CD8-positive, alpha-beta memory T cell (primary cell): ENCODE results near the gene LDB1. TPM values are rescaled to one million over a fixed set of nuclear protein-coding genes. Genes with fewer than 3 reads are reported as not detected.

Experiments used
- CTCF ChIA-PET: fragments of 350-600 bp; sonication (Branson Sonifier 250); formaldehyde crosslinking; loops from one replicate; lab custom pipeline; 2021; ENCODE audit warnings: antibody characterized with exemption; lab: Charles Lee
- POLR2A ChIA-PET: fragments of 350-600 bp; sonication (Branson Sonifier 250); formaldehyde crosslinking; loops from one replicate; lab custom pipeline; 2021; ENCODE audit warnings: antibody characterized with exemption; lab: Charles Lee
- DNase-seq, 5 donors: peaks; one replicate each; pipeline versions ENCODE4 v3.0.0 to v3.0.0-alpha.2; 2020 to 2022; ENCODE audit warnings: mixed read lengths in 1 of 5
- H3K27ac ChIP-seq: one replicate; pipeline ENCODE4 v1.7.0; 2013; ENCODE audit warnings: low read depth, mild to moderate bottlenecking, low read length, moderate library complexity
- H3K27me3 ChIP-seq: 2 replicates; pipeline ENCODE4 v1.7.0; 2013; ENCODE audit warnings: low read length, mild to moderate bottlenecking; ENCODE audit not compliant: insufficient read depth, poor library complexity, severe bottlenecking
- H3K36me3 ChIP-seq: 2 replicates; pipeline ENCODE4 v1.7.0; 2013; ENCODE audit warnings: mild to moderate bottlenecking, low read length, moderate library complexity; ENCODE audit not compliant: insufficient read depth
- H3K4me1 ChIP-seq: 2 replicates; pipeline ENCODE4 v1.7.0; 2013; ENCODE audit warnings: mild to moderate bottlenecking, low read length, moderate library complexity; ENCODE audit not compliant: insufficient read depth
- H3K4me3 ChIP-seq: 2 replicates; pipeline ENCODE4 v1.7.0; 2013; ENCODE audit warnings: mild to moderate bottlenecking, low read length
- H3K9me3 ChIP-seq: 2 replicates; pipeline ENCODE4 v1.7.0; 2013; ENCODE audit warnings: mild to moderate bottlenecking, low read length
- H3K27ac Mint-ChIP-seq, 8 donors: one replicate each; pipeline ENCODE4 v1.8.0; 2020 to 2021; ENCODE audit warnings: mixed read lengths in 8 of 8, mild to moderate bottlenecking in 6 of 8, inconsistent platforms in 3 of 8, moderate library complexity in 3 of 8
- H3K27me3 Mint-ChIP-seq, 2 donors: one replicate each; pipeline ENCODE4 v1.8.0; 2020 to 2021; ENCODE audit warnings: mixed read lengths in 2 of 2, mild to moderate bottlenecking in 1 of 2, moderate library complexity in 1 of 2
- H3K36me3 Mint-ChIP-seq, 3 donors: one replicate each; pipeline ENCODE4 v1.8.0; 2020 to 2021; ENCODE audit warnings: mixed read lengths in 3 of 3, inconsistent platforms in 1 of 3, mild to moderate bottlenecking in 1 of 3
- H3K4me1 Mint-ChIP-seq, 3 donors: one replicate each; pipeline ENCODE4 v1.8.0; 2020 to 2021; ENCODE audit warnings: mixed read lengths in 3 of 3, inconsistent platforms in 1 of 3, mild to moderate bottlenecking in 1 of 3
- H3K4me3 Mint-ChIP-seq, 7 donors: one replicate each; pipeline ENCODE4 v1.8.0; 2020 to 2021; ENCODE audit warnings: mixed read lengths in 7 of 7, mild to moderate bottlenecking in 6 of 7, moderate library complexity in 4 of 7, inconsistent platforms in 2 of 7
- H3K9me3 Mint-ChIP-seq, 5 donors: one replicate each; pipeline ENCODE4 v1.8.0; 2020 to 2022; ENCODE audit warnings: mixed read lengths in 5 of 5, mild to moderate bottlenecking in 3 of 5, moderate library complexity in 2 of 5, inconsistent platforms in 1 of 5
- polyA plus RNA-seq: library from polyadenylated mRNA; unstranded; fragments of 300-500 nt; fragmentation: Illumina TruSeq; gene quantifications from one replicate; pipeline ENCODE4 v1.2.3, GENCODE V29; 2021
- total RNA-seq, 2 experiments: library from RNA; stranded (reverse); gene quantifications; one replicate each; pipeline ENCODE4 v1.2.3, GENCODE V29; 2021

LDB1 gene
- total and polyA plus RNA-seq, 3 experiments from 2014 or later, result 36.0 to 64.8 (median 64.3) TPM

GRCh38 chr10:102111276-102111675 lies 8.9 kb downstream of the LDB1 start:
- ChIA-PET POLR2A (interaction anchor here (1.0 kb wide), 1 partner anchor 10 kb away, joined by 4 read pairs; no protein-coding TSS in a partner anchor), CTCF (no interaction called here)
- peaks cover 35% of the 10 kb centered on the region for H3K36me3 ChIP-seq
- DNase-seq, result no peak
- Mint-ChIP-seq H3K36me3 (peaks cover 12 to 60% (median 13%) of the 10 kb centered on the region in 3 donors), H3K4me1 (peaks cover 35 to 47% (median 41%) of the 10 kb centered on the region in 3 donors), H3K27me3 (no peaks in the 10 kb centered on the region), H3K9me3 (no peaks in the 10 kb centered on the region), H3K27ac (peak overlapping the region in 1 of 8 donors; percentile 64), H3K4me3 (peak overlapping the region in 1 of 7 donors; percentile 40)
- no peaks in the 10 kb centered on the region for H3K27me3 ChIP-seq
- H3K4me3 ChIP-seq, result no peak overlapping the region
- H3K4me1 ChIP-seq, result peaks cover 40% of the 10 kb centered on the region
- peak overlapping the region; percentile 6 for H3K27ac ChIP-seq
- H3K9me3 ChIP-seq, result no peaks in the 10 kb centered on the region

GRCh38 chr10:102109166-102110116 lies 10.7 kb downstream of the LDB1 start:
- Histone ChIP-seq H3K9me3 (no peaks in the 10 kb centered on the region), H3K27ac (no peak overlapping the region), H3K4me3 (no peak overlapping the region), H3K36me3 (peaks cover 35% of the 10 kb centered on the region), H3K27me3 (no peaks in the 10 kb centered on the region), H3K4me1 (peaks cover 34% of the 10 kb centered on the region)
- CTCF ChIA-PET, result no interaction called here
- Mint-ChIP-seq H3K27me3 (no peaks in the 10 kb centered on the region), H3K36me3 (peaks cover 12 to 61% (median 13%) of the 10 kb centered on the region in 3 donors), H3K4me3 (no peak overlapping the region), H3K4me1 (peaks cover 33 to 45% (median 40%) of the 10 kb centered on the region in 3 donors), H3K27ac (peak overlapping the region in 3 of 8 donors; percentile 46 to 95 (median 71)), H3K9me3 (no peaks in the 10 kb centered on the region)
- POLR2A ChIA-PET, result interaction anchor here (0.6 kb wide), 1 partner anchor 11 kb away, joined by 3 read pairs; no protein-coding TSS in a partner anchor
- no peak for DNase-seq

- H3K27me3 Mint-ChIP-seq, result no peaks in the 10 kb centered on the region
- H3K36me3 Mint-ChIP-seq, result peaks cover 12 to 61% (median 13%) of the 10 kb centered on the region in 3 donors
- no peak overlapping the region for H3K4me3 Mint-ChIP-seq
- CTCF ChIA-PET, result interaction anchor here (1.0 kb wide), 1 partner anchor 13 kb away, joined by 3 read pairs; no protein-coding TSS in a partner anchor
- H3K4me1 ChIP-seq, result peaks cover 15% of the 10 kb centered on the region
- H3K4me1 Mint-ChIP-seq, result peaks cover 19 to 30% (median 23%) of the 10 kb centered on the region in 3 donors
- no peak overlapping the region for H3K27ac ChIP-seq
- H3K36me3 ChIP-seq, result peaks cover 35% of the 10 kb centered on the region
- DNase-seq, result no peak
- H3K27me3 ChIP-seq, result no peaks in the 10 kb centered on the region
- no peaks in the 10 kb centered on the region for H3K9me3 Mint-ChIP-seq
- H3K4me3 ChIP-seq, result no peak overlapping the region
- POLR2A ChIA-PET, result no interaction called here
- H3K27ac Mint-ChIP-seq, result peak overlapping the region in 2 of 8 donors; percentile 6 to 65
- H3K9me3 ChIP-seq, result no peaks in the 10 kb centered on the region
Measured at GRCh38 chr10:102106998-102107397, 13.2 kb downstream of the LDB1 start.

- Histone ChIP-seq H3K4me3 (no peak overlapping the region), H3K36me3 (no peaks in the 10 kb centered on the region), H3K4me1 (peaks cover 11% of the 10 kb centered on the region), H3K27me3 (no peaks in the 10 kb centered on the region), H3K9me3 (no peaks in the 10 kb centered on the region), H3K27ac (no peak overlapping the region)
- no peak for DNase-seq
- ChIA-PET CTCF (interaction anchor here (1.0 kb wide), 1 partner anchor 29 kb away, joined by 5 read pairs; no protein-coding TSS in a partner anchor), POLR2A (no interaction called here)
- H3K27me3 Mint-ChIP-seq, result no peaks in the 10 kb centered on the region
- peaks cover 13 to 20% (median 16%) of the 10 kb centered on the region in 3 donors for H3K4me1 Mint-ChIP-seq
- peak overlapping the region in 1 of 8 donors; percentile 33 for H3K27ac Mint-ChIP-seq
- no peaks in the 10 kb centered on the region for H3K9me3 Mint-ChIP-seq
- peaks cover 0 to 28% (median 0%) of the 10 kb centered on the region in 3 donors for H3K36me3 Mint-ChIP-seq
- H3K4me3 Mint-ChIP-seq, result peak overlapping the region in 1 of 7 donors; percentile 54
Measured at GRCh38 chr10:102102421-102102820, 17.7 kb downstream of the LDB1 start.

GRCh38 chr10:102101152-102101551 lies 19.0 kb downstream of the LDB1 start:
- no peaks in the 10 kb centered on the region for H3K27me3 Mint-ChIP-seq
- POLR2A ChIA-PET, result interaction anchor here (0.7 to 1.0 kb wide), 2 partner anchors 11 to 22 kb away, joined by 3 to 4 read pairs; no protein-coding TSS in a partner anchor
- H3K4me1 Mint-ChIP-seq, result peaks cover 12 to 18% (median 14%) of the 10 kb centered on the region in 3 donors
- Histone ChIP-seq H3K36me3 (no peaks in the 10 kb centered on the region), H3K27me3 (no peaks in the 10 kb centered on the region), H3K4me3 (no peak overlapping the region), H3K4me1 (peaks cover 11% of the 10 kb centered on the region), H3K9me3 (no peaks in the 10 kb centered on the region), H3K27ac (no peak overlapping the region)
- no peak for DNase-seq
- CTCF ChIA-PET, result interaction anchor here (1.2 to 1.5 kb wide), 2 partner anchors 12 to 28 kb away, joined by 3 to 6 read pairs; no protein-coding TSS in a partner anchor
- no peak overlapping the region for H3K27ac Mint-ChIP-seq
- no peak overlapping the region for H3K4me3 Mint-ChIP-seq
- no peaks in the 10 kb centered on the region for H3K9me3 Mint-ChIP-seq
- peaks cover 0 to 21% (median 0%) of the 10 kb centered on the region in 3 donors for H3K36me3 Mint-ChIP-seq

GRCh38 chr10:102096449-102096848 lies 23.7 kb downstream of the LDB1 start:
- H3K27ac Mint-ChIP-seq, result no peak overlapping the region
- no peaks in the 10 kb centered on the region for H3K27me3 Mint-ChIP-seq
- Histone ChIP-seq H3K9me3 (no peaks in the 10 kb centered on the region), H3K4me3 (no peak overlapping the region), H3K4me1 (no peaks in the 10 kb centered on the region), H3K27ac (no peak overlapping the region), H3K27me3 (no peaks in the 10 kb centered on the region), H3K36me3 (no peaks in the 10 kb centered on the region)
- H3K4me3 Mint-ChIP-seq, result no peak overlapping the region
- peaks cover 0 to 9% (median 4%) of the 10 kb centered on the region in 3 donors for H3K36me3 Mint-ChIP-seq
- no peak for DNase-seq
- POLR2A ChIA-PET, result no interaction called here
- H3K9me3 Mint-ChIP-seq, result no peaks in the 10 kb centered on the region
- CTCF ChIA-PET, result no interaction called here
- H3K4me1 Mint-ChIP-seq, result no peaks in the 10 kb centered on the region

GRCh38 chr10:102090772-102091171 lies 29.4 kb downstream of the LDB1 start:
- no peaks in the 10 kb centered on the region for H3K4me1 Mint-ChIP-seq
- ChIA-PET CTCF (no interaction called here), POLR2A (no interaction called here)
- Histone ChIP-seq H3K27ac (no peak overlapping the region), H3K9me3 (no peaks in the 10 kb centered on the region), H3K36me3 (no peaks in the 10 kb centered on the region), H3K4me3 (no peak overlapping the region), H3K4me1 (no peaks in the 10 kb centered on the region), H3K27me3 (no peaks in the 10 kb centered on the region)
- H3K36me3 Mint-ChIP-seq, result peaks cover 0 to 7% (median 0%) of the 10 kb centered on the region in 3 donors
- no peak overlapping the region for H3K4me3 Mint-ChIP-seq
- no peaks in the 10 kb centered on the region for H3K9me3 Mint-ChIP-seq
- H3K27ac Mint-ChIP-seq, result peak overlapping the region in 3 of 8 donors; percentile 31 to 63 (median 43)
- no peaks in the 10 kb centered on the region for H3K27me3 Mint-ChIP-seq
- no peak for DNase-seq

- POLR2A ChIA-PET, result no interaction called here
- Histone ChIP-seq H3K36me3 (no peaks in the 10 kb centered on the region), H3K27me3 (no peaks in the 10 kb centered on the region), H3K9me3 (no peaks in the 10 kb centered on the region), H3K4me1 (no peaks in the 10 kb centered on the region), H3K27ac (no peak overlapping the region), H3K4me3 (no peak overlapping the region)
- Mint-ChIP-seq H3K27ac (no peak overlapping the region), H3K4me3 (no peak overlapping the region), H3K9me3 (no peaks in the 10 kb centered on the region), H3K4me1 (no peaks in the 10 kb centered on the region), H3K27me3 (peaks cover 0 to 2% of the 10 kb centered on the region in 2 donors), H3K36me3 (peaks cover 0 to 3% (median 0%) of the 10 kb centered on the region in 3 donors)
- CTCF ChIA-PET, result no interaction called here
- no peak for DNase-seq
Measured at GRCh38 chr10:102086196-102086595, 34.0 kb downstream of the LDB1 start.
